NB4 (cell line): ENCODE results near the gene WIZ.

ENCODE experiments used
- CTCF ChIP-seq: IDR thresholded peaks from one replicate; pipeline ENCODE4 v1.5.1; 2012; ENCODE audit warnings: low read depth, low read length
- MAX ChIP-seq: IDR thresholded peaks from 2 replicates; pipeline ENCODE4 v1.6.1; 2011; ENCODE audit warnings: low read depth, low read length
- MYC ChIP-seq: IDR thresholded peaks from 2 replicates; pipeline ENCODE4 v1.6.1; 2011; ENCODE audit warnings: low read depth, low read length
- POLR2A ChIP-seq: IDR thresholded peaks from 2 replicates; pipeline ENCODE4 v1.6.1; 2011; ENCODE audit warnings: mild to moderate bottlenecking; ENCODE audit not compliant: insufficient read length; ENCODE audit errors: extremely low read depth

- TF ChIP-seq CTCF = no peak
- no peak for TF ChIP-seq POLR2A
- no peak for TF ChIP-seq MAX
- no peak for TF ChIP-seq MYC
Observed at GRCh38 chr19:15374105-15374651, 75.6 kb downstream of the WIZ start.
